Hepatocyte (in vitro differentiated cells): Measurements from ENCODE around the gene ANO2.

Source experiments
- EZH2 ChIP-seq: fragments of 200-600 bp; sonication (generic); IDR thresholded peaks from 2 replicates; pipeline ENCODE4 v1.6.1; 2016; ENCODE audit warnings: antibody characterized with exemption, mild to moderate bottlenecking, borderline replicate concordance
- EZH2phosphoT487 ChIP-seq: fragments of 200-600 bp; sonication (generic); IDR thresholded peaks from one replicate; pipeline ENCODE4 v1.6.1; 2018; ENCODE audit warnings: antibody characterized with exemption, mild to moderate bottlenecking, low read depth, moderate library complexity; ENCODE audit not compliant: unreplicated experiment, severe bottlenecking
- TF ChIP-seq, protein P1 (sequence below): fragments of 200-600 bp; sonication (generic); IDR thresholded peaks from 2 replicates; pipeline ENCODE4 v1.5.1; 2016; ENCODE audit warnings: antibody characterized with exemption, mild to moderate bottlenecking; ENCODE audit not compliant: poor library complexity

DNA sequence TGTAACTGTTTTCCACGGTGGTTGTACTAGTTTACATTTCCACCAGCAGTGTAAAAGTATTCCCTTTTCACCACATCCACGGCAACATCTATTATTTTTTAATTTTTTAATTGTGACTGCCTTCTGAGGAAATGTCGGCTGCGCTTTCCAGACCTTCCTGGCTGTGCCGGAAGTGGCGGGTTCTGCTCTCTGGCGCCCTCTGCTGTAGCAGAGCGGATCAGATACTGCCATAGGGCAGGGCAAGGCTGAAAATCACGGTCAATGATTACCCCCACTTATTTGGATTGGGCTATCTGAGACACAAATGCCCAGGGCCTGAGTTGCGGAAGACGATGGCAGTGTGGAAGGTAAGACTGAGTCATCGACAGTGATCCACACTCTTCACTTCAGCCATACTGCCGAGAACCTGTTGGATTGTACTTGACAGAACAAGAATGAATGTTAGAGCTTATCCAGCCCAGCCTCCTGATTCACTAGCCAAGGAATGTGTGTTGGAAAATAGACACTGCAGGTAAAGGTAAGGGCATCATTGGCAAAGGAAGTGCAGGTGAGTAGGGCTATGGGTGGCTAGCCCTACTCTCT lies 388.9 kb downstream of the ANO2 start:
- TF ChIP-seq, protein P1, sequence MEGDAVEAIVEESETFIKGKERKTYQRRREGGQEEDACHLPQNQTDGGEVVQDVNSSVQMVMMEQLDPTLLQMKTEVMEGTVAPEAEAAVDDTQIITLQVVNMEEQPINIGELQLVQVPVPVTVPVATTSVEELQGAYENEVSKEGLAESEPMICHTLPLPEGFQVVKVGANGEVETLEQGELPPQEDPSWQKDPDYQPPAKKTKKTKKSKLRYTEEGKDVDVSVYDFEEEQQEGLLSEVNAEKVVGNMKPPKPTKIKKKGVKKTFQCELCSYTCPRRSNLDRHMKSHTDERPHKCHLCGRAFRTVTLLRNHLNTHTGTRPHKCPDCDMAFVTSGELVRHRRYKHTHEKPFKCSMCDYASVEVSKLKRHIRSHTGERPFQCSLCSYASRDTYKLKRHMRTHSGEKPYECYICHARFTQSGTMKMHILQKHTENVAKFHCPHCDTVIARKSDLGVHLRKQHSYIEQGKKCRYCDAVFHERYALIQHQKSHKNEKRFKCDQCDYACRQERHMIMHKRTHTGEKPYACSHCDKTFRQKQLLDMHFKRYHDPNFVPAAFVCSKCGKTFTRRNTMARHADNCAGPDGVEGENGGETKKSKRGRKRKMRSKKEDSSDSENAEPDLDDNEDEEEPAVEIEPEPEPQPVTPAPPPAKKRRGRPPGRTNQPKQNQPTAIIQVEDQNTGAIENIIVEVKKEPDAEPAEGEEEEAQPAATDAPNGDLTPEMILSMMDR: peak; percentile 16
- TF ChIP-seq EZH2phosphoT487 (no peak), EZH2 (no peak)
